ENCODE results near the gene ZNF335. TPM values are rescaled to one million over a fixed set of nuclear protein-coding genes. Genes with fewer than 3 reads are reported as not detected.

ZNF335 gene
- total and polyA plus RNA-seq, 2 of the 13 experiments (the other 11 are each of a cell fraction or from before 2014, with no cell fraction given) = 9.7 to 13.7 TPM

- TF ChIP-seq USF2 (IDR thresholded peaks at IDR 0.05; ENCODE audit: low read depth, low read length) = no peak
- no peak for TF ChIP-seq USF2 (CRISPR knock-in tag; IDR thresholded peaks at IDR 0.05; ENCODE audit: borderline replicate concordance)
- TF ChIP-seq THAP11 (CRISPR knock-in tag; IDR thresholded peaks at IDR 0.05) = no peak
- TF ChIP-seq ZSCAN29 (CRISPR knock-in tag; conservative IDR thresholded peaks at IDR 0.05) = peak; percentile 89
- no peak for TF ChIP-seq ZNF496 (CRISPR knock-in tag; IDR thresholded peaks at IDR 0.05; ENCODE audit: insufficient replicate concordance)
- TF ChIP-seq NFYB (CRISPR knock-in tag; IDR thresholded peaks at IDR 0.05) = no peak
- no peak for TF ChIP-seq SETDB1 (CRISPR knock-in tag; IDR thresholded peaks at IDR 0.05; ENCODE audit: borderline replicate concordance)
- TF ChIP-seq U2AF2 (IDR thresholded peaks at IDR 0.05; ENCODE audit: low read depth, low read length) = 0 out of 2 replicates have a peak, but pooled peaks have one; percentile 57
- no peak for TF ChIP-seq ZNF782 (CRISPR knock-in tag; IDR thresholded peaks at IDR 0.05; ENCODE audit: borderline replicate concordance)
- no peak for TF ChIP-seq SAFB2 (CRISPR knock-in tag; IDR thresholded peaks at IDR 0.05; ENCODE audit: borderline replicate concordance, low read depth)
- TF ChIP-seq, protein P1, sequence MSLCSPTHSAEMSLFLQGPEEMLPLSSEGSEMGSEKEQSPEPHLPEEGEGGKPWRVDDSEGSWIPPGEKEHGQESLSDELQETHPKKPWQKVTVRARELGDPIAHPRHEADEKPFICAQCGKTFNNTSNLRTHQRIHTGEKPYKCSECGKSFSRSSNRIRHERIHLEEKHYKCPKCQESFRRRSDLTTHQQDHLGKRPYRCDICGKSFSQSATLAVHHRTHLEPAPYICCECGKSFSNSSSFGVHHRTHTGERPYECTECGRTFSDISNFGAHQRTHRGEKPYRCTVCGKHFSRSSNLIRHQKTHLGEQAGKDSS (CRISPR knock-in tag; IDR thresholded peaks at IDR 0.05; ENCODE audit: borderline replicate concordance, low read depth) = no peak; the same call in 1 of the 2 replicates
- TF ChIP-seq ZNF781 (CRISPR knock-in tag; IDR thresholded peaks at IDR 0.05; ENCODE audit: borderline replicate concordance, not compliant biosample characterization) = no peak
- no peak for TF ChIP-seq ZNF75D (CRISPR knock-in tag; IDR thresholded peaks at IDR 0.05; ENCODE audit: borderline replicate concordance)
- no peak; the same call in 1 of the 2 replicates for TF ChIP-seq AHDC1 (CRISPR knock-in tag; IDR thresholded peaks at IDR 0.05; ENCODE audit: borderline replicate concordance)
- TF ChIP-seq ZNF101 (CRISPR knock-in tag; IDR thresholded peaks at IDR 0.05; ENCODE audit: borderline replicate concordance, low read depth) = peak; percentile 79; the same call in 1 of the 2 replicates
- no peak for TF ChIP-seq PBX2 (CRISPR knock-in tag; IDR thresholded peaks at IDR 0.05)
- peak; percentile 33; the same call in 1 of the 2 replicates for TF ChIP-seq CCDC6 (CRISPR knock-in tag; IDR thresholded peaks at IDR 0.05)
- no peak for TF ChIP-seq ZNF17 (CRISPR knock-in tag; IDR thresholded peaks at IDR 0.05)
Measured at GRCh38 chr20:45934046-45934585, 37.9 kb downstream of the ZNF335 start (continued).

Measured in HepG2 (cell line).